ENCODE data around the gene CCL5. TPM values are rescaled to one million over a fixed set of nuclear protein-coding genes. Genes with fewer than 3 reads are reported as not detected.
"Not testable (repeated sequence)": the region's sequence is repeated elsewhere in the genome, so short reads cannot be mapped to it uniquely, and the experiment has no call there.

Gene CCL5
- polyA plus RNA-seq, 1 of the 3 experiments (the other 2 are of a cell fraction) = 0.23 TPM

- H3F3A ChIP-seq (replicated peaks; ENCODE audit: insufficient read depth) = no peaks in the 10 kb centered on the region
- H3K9me3 ChIP-seq = no peaks in the 10 kb centered on the region
- no peaks in the 10 kb centered on the region for H3K4me1 ChIP-seq (ENCODE audit: control insufficient read depth in 1 of 2, insufficient read depth in 2 of 2, low read depth in 1 of 2, low read length in 1 of 2)
- no peak for TF ChIP-seq TEAD4 (IDR thresholded peaks at IDR 0.05; ENCODE audit: borderline replicate concordance, insufficient read depth)
- no peak for TF ChIP-seq USF2 (IDR thresholded peaks at IDR 0.05; ENCODE audit: borderline replicate concordance, low read depth, low read length)
- no peak for TF ChIP-seq TCF12 (IDR thresholded peaks at IDR 0.05)
- no peak for TF ChIP-seq MAX (IDR thresholded peaks at IDR 0.05; ENCODE audit: low read depth)
- TF ChIP-seq GATA2 (CRISPR knock-in tag; IDR thresholded peaks at IDR 0.05) = no peak
- no peak for TF ChIP-seq FOXJ3 (CRISPR knock-in tag; IDR thresholded peaks at IDR 0.05)
- no peaks in the 10 kb centered on the region for H3K9me2 ChIP-seq
- no peak for DNase-seq
- ChIA-PET POLR2A (no interaction called here), CTCF (interaction anchor here (0.7 to 1.0 kb wide), 2 partner anchors 12 to 51 kb away, joined by 3 read pairs; no protein-coding TSS in a partner anchor)
- H3K4me3 ChIP-seq (ENCODE audit: low read depth in 2 of 2, low read length in 1 of 2) = no peak overlapping the region
- H2AFZ ChIP-seq (ENCODE audit: low read depth) = no peak overlapping the region
- no peaks in the 10 kb centered on the region for H3K79me2 ChIP-seq (ENCODE audit: insufficient read depth)
- H3K27ac ChIP-seq (ENCODE audit: low read depth in 2 of 2, low read length in 1 of 2) = no peak overlapping the region
- 69% methylated on average over 11 of the region's 11 CpGs for WGBS (ENCODE audit: low lambda C conversion rate)
- no peak overlapping the region for H3K9ac ChIP-seq
- H3K4me2 ChIP-seq = no peak overlapping the region
- no peaks in the 10 kb centered on the region for H4K20me1 ChIP-seq (ENCODE audit: insufficient read depth)
- H3K27me3 ChIP-seq (ENCODE audit: insufficient read depth) = no peaks in the 10 kb centered on the region; the same call in 1 of the 2 replicates
- H3K36me3 ChIP-seq (replicated peaks in 1 of 2; ENCODE audit: control insufficient read depth in 1 of 2, insufficient read depth in 2 of 2, low read length in 1 of 2) = no peaks in the 10 kb centered on the region
These were observed 20.7 kb upstream of the CCL5 start for GRCh38 chr17:35900708-35901480.

GRCh38 chr17:35900280-35900679 is 20.1 kb upstream of the CCL5 start:
- no peaks in the 10 kb centered on the region for H3K4me1 ChIP-seq (ENCODE audit: control insufficient read depth in 1 of 2, insufficient read depth in 2 of 2, low read depth in 1 of 2, low read length in 1 of 2)
- ChIA-PET POLR2A (interaction anchor here (0.5 kb wide), 1 partner anchor 174 kb away, joined by 3 read pairs; no protein-coding TSS in a partner anchor), CTCF (interaction anchor here (0.7 to 1.0 kb wide), 2 partner anchors 11 to 50 kb away, joined by 3 read pairs; no protein-coding TSS in a partner anchor)
- no peaks in the 10 kb centered on the region for H4K20me1 ChIP-seq (ENCODE audit: insufficient read depth)
- H3K4me3 ChIP-seq (ENCODE audit: low read depth in 2 of 2, low read length in 1 of 2) = no peak overlapping the region
- no peaks in the 10 kb centered on the region for H3K9me3 ChIP-seq
- H3F3A ChIP-seq (replicated peaks; ENCODE audit: insufficient read depth) = no peaks in the 10 kb centered on the region
- no peak for DNase-seq
- H3K27ac ChIP-seq (ENCODE audit: low read depth in 2 of 2, low read length in 1 of 2) = no peak overlapping the region
- 88% methylated on average over 2 of the region's 5 CpGs for WGBS (ENCODE audit: low lambda C conversion rate)
- no peaks in the 10 kb centered on the region for H3K27me3 ChIP-seq (ENCODE audit: insufficient read depth)
- H3K79me2 ChIP-seq (ENCODE audit: insufficient read depth) = no peaks in the 10 kb centered on the region
- no peak overlapping the region for H3K4me2 ChIP-seq
- H3K9me2 ChIP-seq = no peaks in the 10 kb centered on the region
- H3K9ac ChIP-seq = no peak overlapping the region
- no peaks in the 10 kb centered on the region for H3K36me3 ChIP-seq (replicated peaks in 1 of 2; ENCODE audit: control insufficient read depth in 1 of 2, insufficient read depth in 2 of 2, low read length in 1 of 2)
- no peak overlapping the region for H2AFZ ChIP-seq (ENCODE audit: low read depth)
- TF ChIP-seq RAD21 (IDR thresholded peaks at IDR 0.05; ENCODE audit: low read length) = no peak

GRCh38 chr17:35898283-35899070 is 18.3 kb upstream of the CCL5 start:
- H3K27ac ChIP-seq (ENCODE audit: low read depth in 2 of 2, low read length in 1 of 2) = no peak overlapping the region
- H3K9me2 ChIP-seq = no peaks in the 10 kb centered on the region
- CTCF ChIA-PET = interaction anchor here (1.2 kb wide), 1 partner anchor 174 kb away, joined by 4 read pairs; no protein-coding TSS in a partner anchor
- POLR2A ChIA-PET = no interaction called here
- H3K9ac ChIP-seq = no peak overlapping the region
- H3K36me3 ChIP-seq (replicated peaks in 1 of 2; ENCODE audit: control insufficient read depth in 1 of 2, insufficient read depth in 2 of 2, low read length in 1 of 2) = no peaks in the 10 kb centered on the region
- H3F3A ChIP-seq (replicated peaks; ENCODE audit: insufficient read depth) = no peaks in the 10 kb centered on the region
- TF ChIP-seq NFIC (IDR thresholded peaks at IDR 0.05; ENCODE audit: borderline replicate concordance) = 0 out of 2 replicates have a peak, but pooled peaks have one; percentile 37
- no peak for TF ChIP-seq GABPA (IDR thresholded peaks at IDR 0.05; ENCODE audit: low read depth)
- TF ChIP-seq YY1 (IDR thresholded peaks at IDR 0.05; ENCODE audit: low read depth) = no peak
- TF ChIP-seq FOXJ3 (CRISPR knock-in tag; IDR thresholded peaks at IDR 0.05) = no peak
- DNase-seq = no peak
- no peak overlapping the region for H3K4me2 ChIP-seq
- H2AFZ ChIP-seq (ENCODE audit: low read depth) = no peak overlapping the region
- no peaks in the 10 kb centered on the region for H3K4me1 ChIP-seq (ENCODE audit: control insufficient read depth in 1 of 2, insufficient read depth in 2 of 2, low read depth in 1 of 2, low read length in 1 of 2)
- no peak overlapping the region for H3K4me3 ChIP-seq (ENCODE audit: low read depth in 2 of 2, low read length in 1 of 2)
- no peaks in the 10 kb centered on the region for H4K20me1 ChIP-seq (ENCODE audit: insufficient read depth)
- H3K79me2 ChIP-seq (ENCODE audit: insufficient read depth) = no peaks in the 10 kb centered on the region
- 32% methylated on average over 5 of the region's 6 CpGs for WGBS (ENCODE audit: low lambda C conversion rate)
- H3K9me3 ChIP-seq = no peaks in the 10 kb centered on the region
- H3K27me3 ChIP-seq (ENCODE audit: insufficient read depth) = no peaks in the 10 kb centered on the region

- H3K4me3 ChIP-seq (ENCODE audit: low read depth in 2 of 2, low read length in 1 of 2); DNase-seq; H3K36me3 ChIP-seq (replicated peaks in 1 of 2; ENCODE audit: control insufficient read depth in 1 of 2, insufficient read depth in 2 of 2, low read length in 1 of 2); H4K20me1 ChIP-seq (ENCODE audit: insufficient read depth); H2AFZ ChIP-seq (ENCODE audit: low read depth); H3F3A ChIP-seq (replicated peaks; ENCODE audit: insufficient read depth); H3K4me1 ChIP-seq (ENCODE audit: control insufficient read depth in 1 of 2, insufficient read depth in 2 of 2, low read depth in 1 of 2, low read length in 1 of 2); H3K9me2 ChIP-seq; H3K79me2 ChIP-seq (ENCODE audit: insufficient read depth); H3K27me3 ChIP-seq (ENCODE audit: insufficient read depth); H3K27ac ChIP-seq (ENCODE audit: low read depth in 2 of 2, low read length in 1 of 2); POLR2A ChIA-PET; H3K9me3 ChIP-seq; H3K4me2 ChIP-seq; H3K9ac ChIP-seq: not testable (repeated sequence)
- WGBS (ENCODE audit: low lambda C conversion rate) = 92% methylated on average over 7 of the region's 7 CpGs
- CTCF ChIA-PET = interaction anchor here (1.2 kb wide), 1 partner anchor 175 kb away, joined by 4 read pairs; no protein-coding TSS in a partner anchor
These were observed 17.6 kb upstream of the CCL5 start for GRCh38 chr17:35897772-35898171.

Data from SK-N-SH (cell line).